Fibroblast of mammary gland (primary cell): Measurements from ENCODE around the gene MT1M.
A peak's percentile ranks its signal among the peaks of the same experiment; 100 is the strongest.

Experiments used
- DNase-seq: peaks from one replicate; pipeline ENCODE4 v3.0.0-alpha.2; 2010; ENCODE audit warnings: low read depth
- H3K4me3 ChIP-seq: 2 replicates; pipeline ENCODE4 v1.5.1; 2011; ENCODE audit warnings: low read depth, mild to moderate bottlenecking, low read length, moderate library complexity; ENCODE audit not compliant: control insufficient read depth
- CTCF ChIP-seq: conservative IDR thresholded peaks from 2 replicates; pipeline ENCODE4 v1.5.1; 2011; ENCODE audit warnings: low read depth, low read length, inconsistent platforms; ENCODE audit not compliant: control insufficient read depth, insufficient read depth

The MT1M gene

GRCh38 chr16:56633535-56633934 is 1.1 kb downstream of the MT1M start:
- H3K4me3 ChIP-seq = no peak overlapping the region
- DNase-seq = no peak
- no peak for TF ChIP-seq CTCF

DNA sequence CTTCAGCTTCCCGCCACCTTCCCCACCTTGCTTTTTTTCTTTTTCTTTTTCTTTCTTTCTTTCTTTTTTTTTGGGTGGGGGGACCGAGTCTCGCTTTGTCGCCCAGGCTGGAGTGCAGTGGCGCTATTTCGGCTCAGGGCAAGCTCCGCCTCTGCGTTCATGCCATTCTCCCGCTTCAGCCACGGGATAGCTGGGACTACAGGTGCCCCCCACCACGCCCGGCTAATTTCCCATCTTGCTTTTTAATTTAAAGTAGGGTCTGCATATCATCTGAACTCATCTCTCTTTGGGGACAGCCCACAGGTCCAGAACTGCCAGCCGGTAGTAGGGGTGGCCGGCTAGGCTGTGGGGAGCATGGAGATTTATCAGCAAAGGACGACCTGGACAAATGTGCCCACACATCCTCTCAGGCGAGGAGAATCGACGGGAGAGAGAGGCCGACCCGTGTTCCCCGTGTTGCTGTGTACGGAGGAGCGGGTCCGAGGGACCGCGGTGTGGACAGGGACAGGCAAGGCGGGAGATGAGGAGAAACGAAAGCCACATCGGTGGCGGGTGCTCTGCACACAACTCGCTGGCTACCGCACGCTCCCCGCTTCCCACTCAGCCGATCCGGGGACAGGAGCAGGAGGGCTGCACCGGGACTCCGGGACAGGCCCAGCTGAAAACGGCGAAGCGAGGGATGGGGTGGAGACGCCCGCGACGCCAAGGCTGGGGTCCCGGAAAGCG is 2.4 kb downstream of the MT1M start:
- DNase-seq = no peak
- no peak overlapping the region for H3K4me3 ChIP-seq
- no peak for TF ChIP-seq CTCF

DNA sequence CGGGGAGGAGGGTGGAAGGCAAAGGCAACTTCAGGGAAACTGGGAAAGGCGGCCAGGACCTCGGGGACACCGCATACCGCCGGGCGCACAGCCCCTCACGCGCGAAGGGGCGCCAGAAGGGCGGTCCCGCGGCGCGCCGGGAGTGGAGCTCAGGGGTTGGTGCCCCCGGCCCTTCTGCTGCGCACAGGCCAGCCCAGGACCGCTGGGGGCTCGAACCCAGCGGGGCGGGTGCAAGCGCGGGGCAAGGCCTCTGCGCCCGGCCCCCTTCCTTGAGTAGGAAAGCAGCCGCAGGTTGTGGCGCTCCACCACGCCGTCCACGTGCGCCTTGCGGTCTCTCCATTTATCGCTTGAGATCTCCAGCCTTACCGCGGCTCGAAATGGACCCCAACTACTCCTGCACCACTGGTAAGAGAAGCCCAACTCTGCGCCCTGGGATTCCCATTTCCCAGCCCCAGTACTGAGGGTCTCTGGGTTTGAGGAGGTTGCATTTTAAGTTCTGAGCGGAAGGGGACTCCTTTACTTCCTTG is 3.0 kb downstream of the MT1M start:
- no peak for TF ChIP-seq CTCF
- no peak for DNase-seq
- H3K4me3 ChIP-seq = no peak overlapping the region

GRCh38 chr16:56636616-56637413 is 4.4 kb downstream of the MT1M start:
- no peak for TF ChIP-seq CTCF
- no peak for DNase-seq
- no peak overlapping the region for H3K4me3 ChIP-seq

GRCh38 chr16:56637814-56638750 is 5.6 kb downstream of the MT1M start, which contains the start of gene MT1A:
TSS of gene MT1A (plus strand) at chr16:56638666. CDS start at chr16:56638739, 73 bp downstream.
- H3K4me3 ChIP-seq = peak within 1 kb of the TSS; percentile 56
- TF ChIP-seq CTCF = no peak

DNA sequence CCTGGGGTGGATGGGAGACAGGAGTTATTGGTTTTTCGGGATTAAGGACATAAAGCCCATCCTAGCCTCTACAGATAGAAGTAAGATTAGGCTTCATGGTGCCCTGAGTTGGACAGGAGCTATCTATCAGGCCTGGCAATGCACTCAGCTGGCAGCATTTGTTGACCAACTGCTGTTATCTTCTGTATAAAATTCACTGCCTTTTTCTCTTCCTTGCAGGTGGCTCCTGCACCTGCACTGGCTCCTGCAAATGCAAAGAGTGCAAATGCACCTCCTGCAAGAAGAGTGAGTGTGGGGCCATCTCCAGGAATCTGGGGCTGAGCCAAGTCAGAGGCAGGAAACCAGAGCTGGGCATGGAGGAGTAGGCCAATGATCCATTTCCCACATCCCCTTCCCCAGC is 6.6 kb downstream of the MT1M start:
- DNase-seq = no peak
- no peak overlapping the region for H3K4me3 ChIP-seq
- no peak for TF ChIP-seq CTCF

More at GRCh38 chr16:56637814-56638750, 5.6 kb downstream of the MT1M start, which contains the start of gene MT1A:
- peak; percentile 65 for DNase-seq
